ENCODE data around the gene EDN2.

DNA sequence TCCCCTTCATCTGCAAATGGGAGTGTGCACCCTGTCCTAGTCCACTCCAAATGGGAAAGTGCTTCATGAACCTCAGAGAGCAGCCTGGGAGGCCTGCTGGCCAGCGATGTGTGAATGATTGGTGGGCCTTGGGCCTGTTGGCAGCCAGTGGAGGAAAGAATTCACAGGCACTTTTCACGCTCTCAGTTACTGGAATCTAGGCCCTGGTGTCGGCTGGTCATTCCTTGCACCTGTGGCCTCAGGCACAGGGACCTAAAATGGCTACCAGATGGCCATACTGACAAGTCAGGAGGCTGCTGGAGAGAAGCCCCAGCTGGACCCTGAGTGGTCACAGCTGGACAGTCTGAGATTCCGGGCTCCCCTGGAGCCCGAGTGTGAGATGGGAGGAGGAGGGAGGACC, 18.4 kb upstream of the EDN2 start:
- TF ChIP-seq POLR2AphosphoS5 (IDR thresholded peaks at IDR 0.05; ENCODE audit: low read depth, low read length): no peak
- TF ChIP-seq, protein P1, sequence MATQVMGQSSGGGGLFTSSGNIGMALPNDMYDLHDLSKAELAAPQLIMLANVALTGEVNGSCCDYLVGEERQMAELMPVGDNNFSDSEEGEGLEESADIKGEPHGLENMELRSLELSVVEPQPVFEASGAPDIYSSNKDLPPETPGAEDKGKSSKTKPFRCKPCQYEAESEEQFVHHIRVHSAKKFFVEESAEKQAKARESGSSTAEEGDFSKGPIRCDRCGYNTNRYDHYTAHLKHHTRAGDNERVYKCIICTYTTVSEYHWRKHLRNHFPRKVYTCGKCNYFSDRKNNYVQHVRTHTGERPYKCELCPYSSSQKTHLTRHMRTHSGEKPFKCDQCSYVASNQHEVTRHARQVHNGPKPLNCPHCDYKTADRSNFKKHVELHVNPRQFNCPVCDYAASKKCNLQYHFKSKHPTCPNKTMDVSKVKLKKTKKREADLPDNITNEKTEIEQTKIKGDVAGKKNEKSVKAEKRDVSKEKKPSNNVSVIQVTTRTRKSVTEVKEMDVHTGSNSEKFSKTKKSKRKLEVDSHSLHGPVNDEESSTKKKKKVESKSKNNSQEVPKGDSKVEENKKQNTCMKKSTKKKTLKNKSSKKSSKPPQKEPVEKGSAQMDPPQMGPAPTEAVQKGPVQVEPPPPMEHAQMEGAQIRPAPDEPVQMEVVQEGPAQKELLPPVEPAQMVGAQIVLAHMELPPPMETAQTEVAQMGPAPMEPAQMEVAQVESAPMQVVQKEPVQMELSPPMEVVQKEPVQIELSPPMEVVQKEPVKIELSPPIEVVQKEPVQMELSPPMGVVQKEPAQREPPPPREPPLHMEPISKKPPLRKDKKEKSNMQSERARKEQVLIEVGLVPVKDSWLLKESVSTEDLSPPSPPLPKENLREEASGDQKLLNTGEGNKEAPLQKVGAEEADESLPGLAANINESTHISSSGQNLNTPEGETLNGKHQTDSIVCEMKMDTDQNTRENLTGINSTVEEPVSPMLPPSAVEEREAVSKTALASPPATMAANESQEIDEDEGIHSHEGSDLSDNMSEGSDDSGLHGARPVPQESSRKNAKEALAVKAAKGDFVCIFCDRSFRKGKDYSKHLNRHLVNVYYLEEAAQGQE (IDR thresholded peaks at IDR 0.05; ENCODE audit: insufficient read depth in 1 of 2, low read depth in 2 of 2, low read length in 2 of 2): no peak
- TF ChIP-seq TAF1 (IDR thresholded peaks at IDR 0.05; ENCODE audit: borderline replicate concordance, insufficient read depth, low read length): no peak
- no peak for TF ChIP-seq SIN3A (IDR thresholded peaks at IDR 0.05; ENCODE audit: borderline replicate concordance, insufficient read depth, low read length)

Measured in PFSK-1 (cell line).